GM23338 (cell line): ENCODE results near the gene MAD1L1. TPM values are rescaled to one million over a fixed set of nuclear protein-coding genes. Genes with fewer than 3 reads are reported as not detected.

ENCODE experiments used
- ATAC-seq: fragments of 200-7000 bp; cut with Tn5 transposase; 3 replicates; pipeline ENCODE4 v1.9.1; 2020
- DNase-seq: peaks from one replicate; pipeline ENCODE4 v3.0.0-alpha.2; 2015; ENCODE audit warnings: low spot score
- H2AFZ ChIP-seq: fragments of 200-600 bp; sonication (generic); 2 replicates; pipeline ENCODE4 v1.8.0; 2016; ENCODE audit warnings: antibody characterized with exemption, mild to moderate bottlenecking, moderate library complexity
- H3F3A ChIP-seq: fragments of 200-600 bp; sonication (generic); replicated peaks from 2 replicates; pipeline ENCODE4 v1.8.0; 2017; ENCODE audit warnings: antibody characterized with exemption, mixed run types, low read depth
- H3K27ac ChIP-seq: fragments of 200-600 bp; sonication (generic); 2 replicates; pipeline ENCODE4 v1.6.1; 2016; ENCODE audit warnings: low read depth
- H3K27me3 ChIP-seq: fragments of 200-600 bp; sonication (generic); 2 replicates; pipeline ENCODE4 v1.8.0; 2016; ENCODE audit warnings: mild to moderate bottlenecking, mixed run types, moderate library complexity; ENCODE audit not compliant: insufficient read depth
- H3K36me3 ChIP-seq: fragments of 200-600 bp; sonication (generic); 2 replicates; pipeline ENCODE4 v1.8.0; 2016; ENCODE audit warnings: mild to moderate bottlenecking; ENCODE audit not compliant: insufficient read depth
- H3K4me1 ChIP-seq: fragments of 200-600 bp; sonication (generic); 2 replicates; pipeline ENCODE4 v1.8.0; 2016; ENCODE audit warnings: mild to moderate bottlenecking, moderate library complexity; ENCODE audit not compliant: insufficient read depth
- H3K4me2 ChIP-seq: fragments of 200-600 bp; sonication (generic); 2 replicates; pipeline ENCODE4 v1.7.1; 2017; ENCODE audit warnings: mixed run types
- H3K4me3 ChIP-seq: fragments of 200-600 bp; sonication (generic); 2 replicates; pipeline ENCODE4 v1.6.1; 2016; ENCODE audit warnings: mixed run types
- H3K79me2 ChIP-seq: fragments of 200-600 bp; sonication (generic); replicated peaks from 2 replicates; pipeline ENCODE4 v1.8.0; 2017; ENCODE audit warnings: mild to moderate bottlenecking; ENCODE audit not compliant: insufficient read depth
- H3K9me2 ChIP-seq: fragments of 200-600 bp; sonication (generic); 2 replicates; pipeline ENCODE4 v1.8.0; 2017; ENCODE audit not compliant: insufficient read depth
- H4K20me1 ChIP-seq: fragments of 200-600 bp; sonication (generic); replicated peaks from 2 replicates; pipeline ENCODE4 v1.8.0; 2017; ENCODE audit warnings: mild to moderate bottlenecking; ENCODE audit not compliant: insufficient read depth
- H3K27ac Mint-ChIP-seq: 2 replicates; pipeline ENCODE4 v1.8.0; 2020; ENCODE audit warnings: inconsistent platforms, mild to moderate bottlenecking, moderate library complexity, mixed read lengths
- H3K27me3 Mint-ChIP-seq: 3 replicates; pipeline ENCODE4 v1.8.0; 2022; ENCODE audit warnings: low read depth, mild to moderate bottlenecking, moderate library complexity, mixed read lengths, inconsistent platforms; ENCODE audit not compliant: insufficient read depth, poor library complexity
- H3K36me3 Mint-ChIP-seq: 3 replicates; pipeline ENCODE4 v1.8.0; 2021; ENCODE audit warnings: low read depth, mild to moderate bottlenecking, inconsistent platforms, moderate library complexity, mixed read lengths
- H3K4me1 Mint-ChIP-seq: 3 replicates; pipeline ENCODE4 v1.8.0; 2020; ENCODE audit warnings: mild to moderate bottlenecking, inconsistent platforms, mixed read lengths
- H3K4me3 Mint-ChIP-seq: 3 replicates; pipeline ENCODE4 v1.8.0; 2021; ENCODE audit warnings: moderate library complexity, mild to moderate bottlenecking, inconsistent platforms, mixed read lengths
- H3K9me3 Mint-ChIP-seq: 3 replicates; pipeline ENCODE4 v1.8.0; 2020; ENCODE audit warnings: moderate library complexity, mild to moderate bottlenecking, inconsistent platforms, mixed read lengths
- CREB1 ChIP-seq: fragments of 250-450 bp; sonication (Bioruptor Pico); IDR thresholded peaks from 2 replicates; pipeline ENCODE4 v1.5.0; 2020; ENCODE audit warnings: low read depth, mild to moderate bottlenecking, moderate library complexity
- EZH2 ChIP-seq: fragments of 200-600 bp; sonication (generic); IDR thresholded peaks from one replicate; pipeline ENCODE4 v1.8.0; 2017; ENCODE audit warnings: antibody characterized with exemption, mild to moderate bottlenecking, low read depth; ENCODE audit not compliant: unreplicated experiment
- JUNB ChIP-seq: IDR thresholded peaks from one replicate; pipeline ENCODE4 v1.6.1; 2016; ENCODE audit warnings: antibody characterized with exemption; ENCODE audit not compliant: unreplicated experiment
- POLR2AphosphoS5 ChIP-seq: IDR thresholded peaks from 2 replicates; pipeline ENCODE4 v1.6.1; 2016; ENCODE audit warnings: antibody characterized with exemption, low read depth
- STAT1 ChIP-seq: IDR thresholded peaks from one replicate; pipeline ENCODE4 v1.6.1; 2016; ENCODE audit warnings: antibody characterized with exemption; ENCODE audit not compliant: unreplicated experiment
- ZNF114 ChIP-seq: fragments of 250-450 bp; sonication (Bioruptor Pico); IDR thresholded peaks from 2 replicates; pipeline ENCODE4 v1.5.0; 2020; ENCODE audit warnings: mild to moderate bottlenecking, moderate library complexity
- ZNF331 ChIP-seq: fragments of 250-450 bp; sonication (Bioruptor Pico); IDR thresholded peaks from 2 replicates; pipeline ENCODE4 v1.5.0; 2020; ENCODE audit warnings: low read depth, mild to moderate bottlenecking, moderate library complexity
- polyA plus RNA-seq: library from polyadenylated mRNA; unstranded; fragments of >200 nt; fragmentation: Nextera tagmentation; extraction: Ambion mirVana; gene quantifications from 2 replicates; pipeline ENCODE4 v1.2.1, GENCODE V29; 2016
- total RNA-seq: library from RNA; depleted of rRNA; stranded (reverse); fragments of >200 nt; shearing (Covaris generic); gene quantifications from 2 replicates; pipeline ENCODE4 v1.2.3, GENCODE V29; 2014
- TF ChIP-seq, protein P1 (sequence below), 2 experiments: fragments of 200-600 bp in 1 of 2; sonication (generic) in 1 of 2; conservative IDR thresholded peaks; 2 replicates each; pipeline versions ENCODE4 v1.5.1 to v1.6.1; 2016 to 2017; ENCODE audit warnings: antibody characterized with exemption in 2 of 2, low read depth in 2 of 2, mild to moderate bottlenecking in 2 of 2, moderate library complexity in 1 of 2
- TF ChIP-seq, protein P2 (sequence below): fragments of 250-450 bp; sonication (Bioruptor Pico); IDR thresholded peaks from 2 replicates; pipeline ENCODE4 v1.5.0; 2020; ENCODE audit warnings: mild to moderate bottlenecking, moderate library complexity

The MAD1L1 gene
- total and polyA plus RNA-seq, 2 experiments from 2014 or later = 40.3 to 59.3 TPM

DNA sequence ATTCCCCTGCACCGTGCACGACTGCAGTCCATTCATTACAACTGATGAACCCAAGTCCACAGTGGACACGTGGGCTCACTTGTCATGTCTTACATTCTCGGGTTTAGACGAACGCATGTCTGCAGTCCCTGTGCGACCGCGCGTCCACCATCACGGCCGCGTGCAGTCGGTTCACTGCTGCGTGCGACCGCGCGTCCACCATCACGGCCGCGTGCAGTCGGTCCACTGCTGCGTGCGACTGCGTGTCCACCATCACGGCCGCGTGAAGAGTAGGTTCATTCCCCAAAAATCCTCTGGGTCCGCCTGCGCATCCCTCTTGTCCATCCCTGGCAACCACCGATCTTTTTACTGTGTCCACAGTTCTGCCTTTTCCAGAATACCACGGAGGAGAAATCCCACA lies 100.5 kb downstream of the MAD1L1 start:
- TF ChIP-seq, protein P1, sequence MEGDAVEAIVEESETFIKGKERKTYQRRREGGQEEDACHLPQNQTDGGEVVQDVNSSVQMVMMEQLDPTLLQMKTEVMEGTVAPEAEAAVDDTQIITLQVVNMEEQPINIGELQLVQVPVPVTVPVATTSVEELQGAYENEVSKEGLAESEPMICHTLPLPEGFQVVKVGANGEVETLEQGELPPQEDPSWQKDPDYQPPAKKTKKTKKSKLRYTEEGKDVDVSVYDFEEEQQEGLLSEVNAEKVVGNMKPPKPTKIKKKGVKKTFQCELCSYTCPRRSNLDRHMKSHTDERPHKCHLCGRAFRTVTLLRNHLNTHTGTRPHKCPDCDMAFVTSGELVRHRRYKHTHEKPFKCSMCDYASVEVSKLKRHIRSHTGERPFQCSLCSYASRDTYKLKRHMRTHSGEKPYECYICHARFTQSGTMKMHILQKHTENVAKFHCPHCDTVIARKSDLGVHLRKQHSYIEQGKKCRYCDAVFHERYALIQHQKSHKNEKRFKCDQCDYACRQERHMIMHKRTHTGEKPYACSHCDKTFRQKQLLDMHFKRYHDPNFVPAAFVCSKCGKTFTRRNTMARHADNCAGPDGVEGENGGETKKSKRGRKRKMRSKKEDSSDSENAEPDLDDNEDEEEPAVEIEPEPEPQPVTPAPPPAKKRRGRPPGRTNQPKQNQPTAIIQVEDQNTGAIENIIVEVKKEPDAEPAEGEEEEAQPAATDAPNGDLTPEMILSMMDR (conservative IDR thresholded peaks at IDR 0.05; ENCODE audit: low read depth in 2 of 2) = no peak
- TF ChIP-seq EZH2 (no peak), STAT1 (no peak), JUNB (no peak), ZNF331 (no peak), ZNF114 (no peak), CREB1 (no peak), POLR2AphosphoS5 (no peak)
- TF ChIP-seq, protein P2, sequence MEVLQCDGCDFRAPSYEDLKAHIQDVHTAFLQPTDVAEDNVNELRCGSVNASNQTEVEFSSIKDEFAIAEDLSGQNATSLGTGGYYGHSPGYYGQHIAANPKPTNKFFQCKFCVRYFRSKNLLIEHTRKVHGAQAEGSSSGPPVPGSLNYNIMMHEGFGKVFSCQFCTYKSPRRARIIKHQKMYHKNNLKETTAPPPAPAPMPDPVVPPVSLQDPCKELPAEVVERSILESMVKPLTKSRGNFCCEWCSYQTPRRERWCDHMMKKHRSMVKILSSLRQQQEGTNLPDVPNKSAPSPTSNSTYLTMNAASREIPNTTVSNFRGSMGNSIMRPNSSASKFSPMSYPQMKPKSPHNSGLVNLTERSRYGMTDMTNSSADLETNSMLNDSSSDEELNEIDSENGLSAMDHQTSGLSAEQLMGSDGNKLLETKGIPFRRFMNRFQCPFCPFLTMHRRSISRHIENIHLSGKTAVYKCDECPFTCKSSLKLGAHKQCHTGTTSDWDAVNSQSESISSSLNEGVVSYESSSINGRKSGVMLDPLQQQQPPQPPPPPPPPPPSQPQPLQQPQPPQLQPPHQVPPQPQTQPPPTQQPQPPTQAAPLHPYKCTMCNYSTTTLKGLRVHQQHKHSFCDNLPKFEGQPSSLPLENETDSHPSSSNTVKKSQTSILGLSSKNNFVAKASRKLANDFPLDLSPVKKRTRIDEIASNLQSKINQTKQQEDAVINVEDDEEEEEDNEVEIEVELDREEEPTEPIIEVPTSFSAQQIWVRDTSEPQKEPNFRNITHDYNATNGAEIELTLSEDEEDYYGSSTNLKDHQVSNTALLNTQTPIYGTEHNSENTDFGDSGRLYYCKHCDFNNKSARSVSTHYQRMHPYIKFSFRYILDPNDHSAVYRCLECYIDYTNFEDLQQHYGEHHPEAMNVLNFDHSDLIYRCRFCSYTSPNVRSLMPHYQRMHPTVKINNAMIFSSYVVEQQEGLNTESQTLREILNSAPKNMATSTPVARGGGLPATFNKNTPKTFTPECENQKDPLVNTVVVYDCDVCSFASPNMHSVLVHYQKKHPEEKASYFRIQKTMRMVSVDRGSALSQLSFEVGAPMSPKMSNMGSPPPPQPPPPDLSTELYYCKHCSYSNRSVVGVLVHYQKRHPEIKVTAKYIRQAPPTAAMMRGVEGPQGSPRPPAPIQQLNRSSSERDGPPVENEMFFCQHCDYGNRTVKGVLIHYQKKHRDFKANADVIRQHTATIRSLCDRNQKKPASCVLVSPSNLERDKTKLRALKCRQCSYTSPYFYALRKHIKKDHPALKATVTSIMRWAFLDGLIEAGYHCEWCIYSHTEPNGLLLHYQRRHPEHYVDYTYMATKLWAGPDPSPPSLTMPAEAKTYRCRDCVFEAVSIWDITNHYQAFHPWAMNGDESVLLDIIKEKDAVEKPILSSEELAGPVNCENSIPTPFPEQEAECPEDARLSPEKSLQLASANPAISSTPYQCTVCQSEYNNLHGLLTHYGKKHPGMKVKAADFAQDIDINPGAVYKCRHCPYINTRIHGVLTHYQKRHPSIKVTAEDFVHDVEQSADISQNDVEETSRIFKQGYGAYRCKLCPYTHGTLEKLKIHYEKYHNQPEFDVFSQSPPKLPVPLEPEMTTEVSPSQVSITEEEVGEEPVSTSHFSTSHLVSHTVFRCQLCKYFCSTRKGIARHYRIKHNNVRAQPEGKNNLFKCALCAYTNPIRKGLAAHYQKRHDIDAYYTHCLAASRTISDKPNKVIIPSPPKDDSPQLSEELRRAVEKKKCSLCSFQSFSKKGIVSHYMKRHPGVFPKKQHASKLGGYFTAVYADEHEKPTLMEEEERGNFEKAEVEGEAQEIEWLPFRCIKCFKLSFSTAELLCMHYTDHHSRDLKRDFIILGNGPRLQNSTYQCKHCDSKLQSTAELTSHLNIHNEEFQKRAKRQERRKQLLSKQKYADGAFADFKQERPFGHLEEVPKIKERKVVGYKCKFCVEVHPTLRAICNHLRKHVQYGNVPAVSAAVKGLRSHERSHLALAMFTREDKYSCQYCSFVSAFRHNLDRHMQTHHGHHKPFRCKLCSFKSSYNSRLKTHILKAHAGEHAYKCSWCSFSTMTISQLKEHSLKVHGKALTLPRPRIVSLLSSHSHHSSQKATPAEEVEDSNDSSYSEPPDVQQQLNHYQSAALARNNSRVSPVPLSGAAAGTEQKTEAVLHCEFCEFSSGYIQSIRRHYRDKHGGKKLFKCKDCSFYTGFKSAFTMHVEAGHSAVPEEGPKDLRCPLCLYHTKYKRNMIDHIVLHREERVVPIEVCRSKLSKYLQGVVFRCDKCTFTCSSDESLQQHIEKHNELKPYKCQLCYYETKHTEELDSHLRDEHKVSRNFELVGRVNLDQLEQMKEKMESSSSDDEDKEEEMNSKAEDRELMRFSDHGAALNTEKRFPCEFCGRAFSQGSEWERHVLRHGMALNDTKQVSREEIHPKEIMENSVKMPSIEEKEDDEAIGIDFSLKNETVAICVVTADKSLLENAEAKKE (CRISPR knock-in tag) = no peak
- Mint-ChIP-seq H3K27me3 (peaks cover 7% of the 10 kb centered on the region), H3K4me1 (no peaks in the 10 kb centered on the region; the same call in 2 of the 3 replicates), H3K9me3 (no peaks in the 10 kb centered on the region; the same call in 1 of the 3 replicates), H3K27ac (no peak overlapping the region), H3K36me3 (peaks cover 22% of the 10 kb centered on the region), H3K4me3 (no peak overlapping the region)
- H3K4me1 ChIP-seq = no peaks in the 10 kb centered on the region
- H3K4me3 ChIP-seq = no peak overlapping the region
- no peak overlapping the region for H2AFZ ChIP-seq
- no peaks in the 10 kb centered on the region for H3F3A ChIP-seq
- no peak overlapping the region for H3K4me2 ChIP-seq
- H3K27ac ChIP-seq = no peak overlapping the region
- no peak for DNase-seq
- ATAC-seq = no peak
- H4K20me1 ChIP-seq = 0 out of 2 replicates have a peak, but pooled peaks cover 4% of the 10 kb centered on the region
- H3K79me2 ChIP-seq = no peaks in the 10 kb centered on the region; the same call in 1 of the 2 replicates
- no peaks in the 10 kb centered on the region for H3K36me3 ChIP-seq
- H3K27me3 ChIP-seq = no peaks in the 10 kb centered on the region
- no peaks in the 10 kb centered on the region for H3K9me2 ChIP-seq
